Measurements from ENCODE around the gene EXD3.

DNA sequence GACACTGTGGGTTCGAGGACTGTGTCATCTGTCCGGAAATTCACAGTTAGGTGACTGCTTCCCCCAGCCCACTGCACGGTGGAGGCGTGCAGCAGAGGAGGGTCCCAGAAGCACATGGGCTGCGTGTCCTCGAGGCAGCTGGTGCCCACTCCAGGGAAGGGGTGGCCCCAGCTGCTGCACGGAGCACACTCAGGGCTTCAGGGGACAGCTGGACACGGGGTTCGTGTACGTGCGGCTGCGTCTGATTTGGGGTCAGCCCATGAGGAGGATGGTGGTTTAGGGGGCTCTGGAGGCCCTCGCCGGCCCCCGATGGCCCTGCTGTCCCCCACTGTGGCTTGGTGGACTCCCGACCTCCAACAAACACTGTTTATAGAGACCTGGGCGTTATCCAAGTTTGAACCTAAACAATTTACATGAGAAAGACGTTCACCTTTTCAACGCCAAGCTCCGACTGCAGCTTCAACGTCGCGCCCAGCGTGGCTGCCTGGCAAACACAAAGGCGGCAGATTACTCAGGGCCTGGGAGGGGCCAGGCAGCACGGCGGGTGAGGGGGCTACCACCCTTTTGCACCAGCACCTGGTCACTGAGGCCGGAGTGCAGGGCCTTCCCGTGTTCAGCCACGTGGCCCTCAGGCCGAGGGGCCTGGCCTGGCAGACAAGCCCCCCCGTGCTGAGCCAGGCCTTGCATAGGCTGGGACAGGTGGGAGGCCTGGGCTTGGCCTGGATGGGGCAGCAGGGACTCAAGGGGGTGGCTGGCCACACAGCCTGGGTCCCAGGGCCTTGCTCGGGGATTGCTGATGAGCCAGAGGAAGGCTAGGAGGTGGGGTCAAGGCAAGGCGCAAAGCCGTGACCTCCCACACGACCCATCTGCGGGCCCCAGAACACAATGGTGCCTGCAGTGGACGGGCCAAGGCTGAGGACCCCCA, 55.2 kb downstream of the EXD3 start:
- TF ChIP-seq EZH2phosphoT487 (IDR thresholded peaks at IDR 0.05; ENCODE audit: borderline replicate concordance, low read depth, low read length) (no peak), CTCF (conservative IDR thresholded peaks at IDR 0.05; ENCODE audit: low read length) (no peak)
